SK-N-SH (cell line): ENCODE data around the gene TLX1. TPM values are rescaled to one million over a fixed set of nuclear protein-coding genes. Genes with fewer than 3 reads are reported as not detected.

ENCODE experiments used
- CTCF ChIA-PET: fragments of 300-600, 350-600 bp; formaldehyde crosslinking; extraction: SDS; loops from one replicate; lab custom pipeline; 2021; lab: Yijun Ruan, JAX
- POLR2A ChIA-PET: fragments of 350-600 bp; sonication (Branson Sonifier 250); formaldehyde crosslinking; extraction: SDS; loops from one replicate; lab custom pipeline; 2020; ENCODE audit warnings: antibody characterized with exemption, inconsistent platforms; lab: Yijun Ruan, JAX
- DNase-seq: peaks from one replicate; pipeline ENCODE4 v3.0.0; 2012
- H2AFZ ChIP-seq: fragments of 200-600 bp; sonication (generic); 2 replicates; pipeline ENCODE4 v1.8.1; 2016; ENCODE audit warnings: antibody characterized with exemption, mild to moderate bottlenecking, low read depth
- H3F3A ChIP-seq: fragments of 200-600 bp; sonication (generic); replicated peaks from 2 replicates; pipeline ENCODE3; 2016; ENCODE audit warnings: antibody characterized with exemption, mild to moderate bottlenecking; ENCODE audit not compliant: insufficient read depth
- H3K27ac ChIP-seq, 2 experiments: fragments of 200-500 bp in 1 of 2; fragments of 200-600 bp in 1 of 2; sonication (Bioruptor generic) in 1 of 2; sonication (generic), shearing (Covaris generic) in 1 of 2; 2 replicates each; pipeline versions ENCODE4 v1.5.1 to v1.6.1; 2014 to 2016; ENCODE audit warnings: low read depth in 2 of 2, inconsistent platforms in 1 of 2, low read length in 1 of 2, mild to moderate bottlenecking in 1 of 2, mixed read lengths in 1 of 2
- H3K27me3 ChIP-seq: fragments of 200-600 bp; sonication (generic), shearing (Covaris generic); 2 replicates; pipeline ENCODE4 v1.6.1; 2016; ENCODE audit warnings: mixed run types; ENCODE audit not compliant: insufficient read depth
- H3K36me3 ChIP-seq, 2 experiments: fragments of 200-500 bp in 1 of 2; fragments of 200-600 bp in 1 of 2; sonication (Bioruptor generic) in 1 of 2; sonication (generic) in 1 of 2; replicated peaks in 1 of 2; 2 replicates each; pipeline versions ENCODE3 to v1.5.1; 2014 to 2016; ENCODE audit warnings: low read length in 1 of 2, mild to moderate bottlenecking in 1 of 2; ENCODE audit not compliant: insufficient read depth in 2 of 2, control insufficient read depth in 1 of 2
- H3K4me1 ChIP-seq, 2 experiments: fragments of 200-500 bp in 1 of 2; fragments of 200-600 bp in 1 of 2; sonication (Bioruptor generic) in 1 of 2; sonication (generic), shearing (Covaris generic) in 1 of 2; 2 replicates each; pipeline versions ENCODE4 v1.5.1 to v1.6.1; 2014 to 2016; ENCODE audit warnings: low read depth in 1 of 2, low read length in 1 of 2, mixed run types in 1 of 2; ENCODE audit not compliant: insufficient read depth in 2 of 2, control insufficient read depth in 1 of 2
- H3K4me2 ChIP-seq: fragments of 200-600 bp; sonication (generic), shearing (Covaris generic); 2 replicates; pipeline ENCODE4 v1.6.1; 2017; ENCODE audit warnings: mixed run types
- H3K4me3 ChIP-seq, 2 experiments: fragments of 200-500 bp in 1 of 2; fragments of 200-600 bp in 1 of 2; sonication (Bioruptor generic) in 1 of 2; sonication (generic), shearing (Covaris generic) in 1 of 2; 2 replicates each; pipeline versions ENCODE4 v1.5.1 to v1.8.1; 2014 to 2016; ENCODE audit warnings: low read depth in 2 of 2, inconsistent platforms in 1 of 2, low read length in 1 of 2, mild to moderate bottlenecking in 1 of 2, mixed read lengths in 1 of 2, moderate library complexity in 1 of 2
- H3K79me2 ChIP-seq: fragments of 200-600 bp; sonication (generic); 2 replicates; pipeline ENCODE4 v1.8.1; 2017; ENCODE audit warnings: mild to moderate bottlenecking; ENCODE audit not compliant: insufficient read depth
- H3K9ac ChIP-seq: fragments of 200-600 bp; sonication (generic); 2 replicates; pipeline ENCODE4 v1.6.1; 2017; ENCODE audit warnings: mixed run types
- H3K9me2 ChIP-seq: fragments of 200-600 bp; sonication (generic); 2 replicates; pipeline ENCODE4 v1.6.1; 2017; ENCODE audit warnings: mixed run types
- H3K9me3 ChIP-seq: fragments of 200-600 bp; sonication (generic); 2 replicates; pipeline ENCODE4 v1.6.1; 2017; ENCODE audit warnings: mixed run types, mild to moderate bottlenecking, moderate library complexity
- H4K20me1 ChIP-seq: fragments of 200-600 bp; sonication (generic); 2 replicates; pipeline ENCODE4 v1.6.1; 2017; ENCODE audit warnings: mild to moderate bottlenecking, mixed run types; ENCODE audit not compliant: insufficient read depth
- CHD2 ChIP-seq: fragments of 150-350 bp; IDR thresholded peaks from 2 replicates; pipeline ENCODE4 v1.6.1; 2018; ENCODE audit warnings: low read length; ENCODE audit not compliant: partially characterized antibody
- ELF1 ChIP-seq: IDR thresholded peaks from 2 replicates; pipeline ENCODE4 v1.4.0; 2012
- FOXJ3 ChIP-seq: sonication (generic); formaldehyde crosslinking; IDR thresholded peaks from 2 replicates; pipeline ENCODE4 v1.5.1; 2020; ENCODE audit warnings: mild to moderate bottlenecking, missing genetic modification reagents
- GATA2 ChIP-seq: sonication (generic); formaldehyde crosslinking; IDR thresholded peaks from 2 replicates; pipeline ENCODE4 v1.5.0; 2020; ENCODE audit warnings: mild to moderate bottlenecking, missing genetic modification reagents
- JUND ChIP-seq: IDR thresholded peaks from 2 replicates; pipeline ENCODE4 v1.4.0; 2012
- POLR2AphosphoS5 ChIP-seq: IDR thresholded peaks from 2 replicates; pipeline ENCODE4 v1.6.1; 2012; ENCODE audit warnings: low read depth, low read length
- RAD21 ChIP-seq: IDR thresholded peaks from 2 replicates; pipeline ENCODE4 v1.6.1; 2012; ENCODE audit warnings: mild to moderate bottlenecking, low read length
- RCOR1 ChIP-seq: fragments of 150-350 bp; IDR thresholded peaks from 2 replicates; pipeline ENCODE4 v1.6.1; 2017; ENCODE audit warnings: antibody characterized with exemption, low read length
- RFX5 ChIP-seq: IDR thresholded peaks from 2 replicates; pipeline ENCODE4 v1.6.1; 2012; ENCODE audit warnings: mild to moderate bottlenecking, improper control_type of control experiment, low read length
- RXRA ChIP-seq: IDR thresholded peaks from 2 replicates; pipeline ENCODE4 v1.4.0; 2012; ENCODE audit warnings: low read depth, mild to moderate bottlenecking, borderline replicate concordance
- SIN3A ChIP-seq: IDR thresholded peaks from 2 replicates; pipeline ENCODE4 v1.6.1; 2012; ENCODE audit warnings: low read depth, mild to moderate bottlenecking, low read length, moderate library complexity, borderline replicate concordance
- SMC3 ChIP-seq: IDR thresholded peaks from 2 replicates; pipeline ENCODE4 v1.6.1; 2012; ENCODE audit warnings: low read depth, low read length, improper control_type of control experiment
- WGBS: methylation state at CpG from one replicate; pipeline ENCODE4 v1.1.6; 2017; ENCODE audit warnings: low lambda C conversion rate; 5-methylcytosine and 5-hydroxymethylcytosine counted together
- polyA plus RNA-seq, 3 experiments: library from polyadenylated mRNA; depleted of rRNA; stranded (reverse); fragments of >200 nt; gene quantifications; 2 replicates each; pipeline ENCODE4 v1.2.3, GENCODE V29; 2012
- TF ChIP-seq, protein P1 (sequence below): fragments of 200-600 bp; sonication (generic); IDR thresholded peaks from 2 replicates; pipeline ENCODE4 v1.6.1; 2017; ENCODE audit warnings: antibody characterized with exemption, mild to moderate bottlenecking, moderate library complexity
- TF ChIP-seq, protein P2 (sequence below): IDR thresholded peaks from 2 replicates; pipeline ENCODE4; 2012
- TF ChIP-seq, protein P3 (sequence below): fragments of 150-350 bp; IDR thresholded peaks from 2 replicates; pipeline ENCODE4 v1.6.1; 2017; ENCODE audit warnings: antibody characterized with exemption, low read length, low read depth, borderline replicate concordance

TLX1 gene
- polyA plus RNA-seq, 1 of the 3 experiments (the other 2 are of a cell fraction) = not detected

DNA sequence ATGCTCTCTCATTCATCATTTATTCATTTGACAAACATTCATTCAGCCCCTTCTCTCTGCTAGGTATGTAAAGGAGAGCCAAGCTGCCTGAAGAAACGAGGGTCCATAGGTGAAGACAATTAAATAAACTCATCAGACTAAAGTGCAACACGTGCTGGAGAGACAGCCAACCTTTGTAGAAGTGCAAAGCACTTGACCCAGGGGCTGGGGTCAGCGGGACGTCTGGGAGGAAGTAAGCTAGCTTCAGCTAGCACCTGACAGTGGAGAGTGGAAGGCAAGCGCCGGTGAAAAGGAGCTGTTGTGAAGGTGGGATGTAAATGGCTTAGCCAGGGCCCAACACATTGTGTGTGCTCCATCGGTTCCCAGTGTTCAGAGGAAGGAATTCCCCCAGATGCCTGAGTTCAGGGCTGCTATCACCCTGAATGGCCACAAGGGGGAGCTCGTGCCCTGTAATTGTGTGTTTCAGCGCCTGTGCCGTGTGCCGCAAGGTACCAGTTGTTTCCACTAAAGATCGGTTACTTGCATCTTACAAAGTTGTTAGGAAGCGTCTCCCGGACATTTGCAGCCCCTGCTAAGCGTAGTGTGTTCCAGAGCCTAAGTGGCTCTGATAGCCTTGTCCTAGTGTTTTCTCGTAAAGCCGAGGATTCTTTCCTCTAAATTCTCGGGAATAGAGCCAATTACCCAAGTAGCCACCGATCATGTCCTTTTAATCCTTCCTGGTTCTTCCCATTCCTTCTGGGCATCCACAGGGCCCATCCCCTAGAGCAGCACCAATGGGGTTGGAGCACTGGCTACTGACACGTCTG lies 30.6 kb downstream of the TLX1 start:
- Histone ChIP-seq H3K9me2 (no peaks in the 10 kb centered on the region), H3K4me2 (peak overlapping the region; percentile 78), H2AFZ (peak overlapping the region; percentile 49; the same call in 1 of the 2 replicates), H3F3A (no peaks in the 10 kb centered on the region), H4K20me1 (no peaks in the 10 kb centered on the region), H3K27me3 (peaks cover 33% of the 10 kb centered on the region), H3K9me3 (no peaks in the 10 kb centered on the region), H3K27ac (no peak overlapping the region), H3K79me2 (no peaks in the 10 kb centered on the region), H3K4me1 (peaks cover 0 to 10% of the 10 kb centered on the region in 2 experiments; a peak in 1 of 4 replicates), H3K4me3 (peak overlapping the region; percentile 48 to 64), H3K36me3 (no peaks in the 10 kb centered on the region), H3K9ac (no peak overlapping the region)
- 10% methylated on average over 19 of the region's 20 CpGs for whole genome bisulfite sequencing
- DNase-seq = peak; percentile 77
- POLR2A ChIA-PET = no interaction called here
- CTCF ChIA-PET = interaction anchor here (0.6 to 8.5 kb wide), 40 partner anchors 9 to 619 kb away, joined by 3 to 95 read pairs (median 4); no protein-coding TSS in a partner anchor
- TF ChIP-seq SIN3A = no peak
- TF ChIP-seq, protein P1, sequence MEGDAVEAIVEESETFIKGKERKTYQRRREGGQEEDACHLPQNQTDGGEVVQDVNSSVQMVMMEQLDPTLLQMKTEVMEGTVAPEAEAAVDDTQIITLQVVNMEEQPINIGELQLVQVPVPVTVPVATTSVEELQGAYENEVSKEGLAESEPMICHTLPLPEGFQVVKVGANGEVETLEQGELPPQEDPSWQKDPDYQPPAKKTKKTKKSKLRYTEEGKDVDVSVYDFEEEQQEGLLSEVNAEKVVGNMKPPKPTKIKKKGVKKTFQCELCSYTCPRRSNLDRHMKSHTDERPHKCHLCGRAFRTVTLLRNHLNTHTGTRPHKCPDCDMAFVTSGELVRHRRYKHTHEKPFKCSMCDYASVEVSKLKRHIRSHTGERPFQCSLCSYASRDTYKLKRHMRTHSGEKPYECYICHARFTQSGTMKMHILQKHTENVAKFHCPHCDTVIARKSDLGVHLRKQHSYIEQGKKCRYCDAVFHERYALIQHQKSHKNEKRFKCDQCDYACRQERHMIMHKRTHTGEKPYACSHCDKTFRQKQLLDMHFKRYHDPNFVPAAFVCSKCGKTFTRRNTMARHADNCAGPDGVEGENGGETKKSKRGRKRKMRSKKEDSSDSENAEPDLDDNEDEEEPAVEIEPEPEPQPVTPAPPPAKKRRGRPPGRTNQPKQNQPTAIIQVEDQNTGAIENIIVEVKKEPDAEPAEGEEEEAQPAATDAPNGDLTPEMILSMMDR = peak; percentile 96
- peak; percentile 20 for TF ChIP-seq CHD2
- peak; percentile 78 for TF ChIP-seq SMC3
- TF ChIP-seq RCOR1 = 0 out of 2 replicates have a peak, but pooled peaks have one; percentile 23
- no peak for TF ChIP-seq JUND
- TF ChIP-seq FOXJ3 (CRISPR knock-in tag) = no peak
- TF ChIP-seq RAD21 = peak; percentile 85

DNA sequence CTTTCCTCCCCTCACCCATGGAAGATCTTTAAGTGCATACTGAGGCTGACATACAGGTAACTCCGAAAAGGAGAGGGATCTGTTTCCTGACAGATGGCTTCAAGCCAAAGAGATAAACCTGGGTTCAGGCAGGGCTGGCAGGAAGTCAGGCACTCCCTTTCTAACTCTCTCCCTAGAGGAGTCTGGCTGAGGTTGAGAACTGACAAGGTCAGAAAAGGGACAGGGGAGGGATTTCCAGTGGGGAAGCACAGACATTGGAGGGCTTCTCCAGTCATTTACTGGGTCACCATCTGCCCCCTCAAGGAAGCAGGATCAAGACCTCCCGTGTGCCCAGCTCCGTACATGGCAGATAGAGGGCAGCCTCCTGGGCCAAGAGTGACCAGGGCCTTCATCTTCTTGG lies 31.6 kb downstream of the TLX1 start:
- 51% methylated on average over 3 of the region's 3 CpGs for WGBS
- Histone ChIP-seq H3K27me3 (peaks cover 28% of the 10 kb centered on the region), H3K27ac (no peak overlapping the region), H3K4me3 (no peak overlapping the region), H3K9me3 (no peaks in the 10 kb centered on the region), H3K9ac (no peak overlapping the region), H3F3A (no peaks in the 10 kb centered on the region), H3K36me3 (no peaks in the 10 kb centered on the region), H4K20me1 (no peaks in the 10 kb centered on the region), H3K79me2 (no peaks in the 10 kb centered on the region), H3K4me1 (peaks cover 0 to 10% of the 10 kb centered on the region in 2 experiments; a peak in 1 of 4 replicates), H3K9me2 (no peaks in the 10 kb centered on the region), H3K4me2 (no peak overlapping the region), H2AFZ (no peak overlapping the region)
- ChIA-PET POLR2A (no interaction called here), CTCF (interaction anchor here (1.0 to 2.6 kb wide), 4 partner anchors 11 to 407 kb away, joined by 3 to 20 read pairs (median 4); no protein-coding TSS in a partner anchor)
- TF ChIP-seq RAD21 (no peak), GATA2 (CRISPR knock-in tag) (no peak), RXRA (no peak), ELF1 (no peak), RFX5 (no peak), POLR2AphosphoS5 (no peak), FOXJ3 (CRISPR knock-in tag) (no peak), RCOR1 (no peak)
- TF ChIP-seq, protein P2, sequence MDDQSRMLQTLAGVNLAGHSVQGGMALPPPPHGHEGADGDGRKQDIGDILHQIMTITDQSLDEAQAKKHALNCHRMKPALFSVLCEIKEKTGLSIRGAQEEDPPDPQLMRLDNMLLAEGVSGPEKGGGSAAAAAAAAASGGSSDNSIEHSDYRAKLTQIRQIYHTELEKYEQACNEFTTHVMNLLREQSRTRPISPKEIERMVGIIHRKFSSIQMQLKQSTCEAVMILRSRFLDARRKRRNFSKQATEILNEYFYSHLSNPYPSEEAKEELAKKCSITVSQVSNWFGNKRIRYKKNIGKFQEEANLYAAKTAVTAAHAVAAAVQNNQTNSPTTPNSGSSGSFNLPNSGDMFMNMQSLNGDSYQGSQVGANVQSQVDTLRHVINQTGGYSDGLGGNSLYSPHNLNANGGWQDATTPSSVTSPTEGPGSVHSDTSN = no peak
- TF ChIP-seq, protein P1 = no peak
- TF ChIP-seq, protein P3, sequence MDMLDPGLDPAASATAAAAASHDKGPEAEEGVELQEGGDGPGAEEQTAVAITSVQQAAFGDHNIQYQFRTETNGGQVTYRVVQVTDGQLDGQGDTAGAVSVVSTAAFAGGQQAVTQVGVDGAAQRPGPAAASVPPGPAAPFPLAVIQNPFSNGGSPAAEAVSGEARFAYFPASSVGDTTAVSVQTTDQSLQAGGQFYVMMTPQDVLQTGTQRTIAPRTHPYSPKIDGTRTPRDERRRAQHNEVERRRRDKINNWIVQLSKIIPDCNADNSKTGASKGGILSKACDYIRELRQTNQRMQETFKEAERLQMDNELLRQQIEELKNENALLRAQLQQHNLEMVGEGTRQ = no peak
- no peak for DNase-seq
